ENCODE data around the gene LRP2. TPM values are rescaled to one million over a fixed set of nuclear protein-coding genes. Genes with fewer than 3 reads are reported as not detected.
"Not testable (repeated sequence)": the region's sequence is repeated elsewhere in the genome, so short reads cannot be mapped to it uniquely, and the experiment has no call there.

LRP2 gene
- total RNA-seq, 4 donors from 2014 or later, result 0.05 to 0.23 TPM; not detected in 2

DNA sequence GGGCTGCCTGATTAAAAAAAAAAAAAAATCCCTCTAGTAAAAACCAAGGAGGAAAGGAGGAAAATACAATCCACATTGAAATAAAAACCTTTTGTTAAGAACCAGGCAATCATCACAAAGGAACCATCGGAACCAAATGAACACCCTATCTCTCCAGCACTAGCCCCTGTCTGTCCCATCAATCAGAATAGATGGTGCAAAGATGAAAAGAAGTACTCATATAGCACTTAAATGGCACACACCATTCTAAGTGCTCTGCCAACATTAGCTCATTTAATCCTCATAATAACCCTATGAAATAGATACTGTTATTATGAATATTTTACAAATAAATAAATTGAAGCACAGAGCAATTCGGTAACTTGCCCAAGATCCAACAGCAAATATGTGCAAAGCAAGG lies 38.5 kb downstream of the LRP2 start:
- no peak overlapping the region for H3K4me3 ChIP-seq (ENCODE audit: low read depth, poor library complexity, severe bottlenecking)
- WGBS, 2 donors, result 72% methylated on average over 2 of the region's 2 CpGs
- TF ChIP-seq CTCF (IDR thresholded peaks at IDR 0.05), result no peak
- TF ChIP-seq POLR2A (IDR thresholded peaks at IDR 0.05), result no peak
- intact Hi-C loops (cut with DNase I; ENCODE audit: low total_unique reads), result no loop called here
- DNase-seq (ENCODE audit: low spot score in 2 of 2), result no peak

DNA sequence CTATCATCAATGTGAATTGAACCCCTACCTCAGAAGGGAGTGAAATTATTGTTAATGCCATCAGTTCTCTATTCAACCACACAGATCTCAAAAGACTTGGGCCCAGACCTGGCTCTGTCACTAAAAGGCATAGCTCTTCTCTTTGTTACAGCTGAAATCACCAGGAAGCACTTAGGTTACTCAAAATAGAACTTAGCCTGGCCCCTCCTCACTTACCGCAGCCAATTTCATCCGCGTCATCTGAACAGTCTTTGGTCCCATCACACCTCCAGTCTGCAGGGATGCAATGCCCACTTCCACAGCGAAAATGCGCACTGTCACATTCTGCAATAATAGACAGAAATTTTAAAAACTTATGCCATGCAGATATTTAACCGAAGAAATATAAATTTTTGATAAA lies 41.8 kb downstream of the LRP2 start:
- intact Hi-C loops (cut with DNase I; ENCODE audit: low total_unique reads), result no loop called here
- H3K4me3 ChIP-seq (ENCODE audit: low read depth, poor library complexity, severe bottlenecking), result no peak overlapping the region
- no peak for DNase-seq (ENCODE audit: low spot score in 2 of 2)
- TF ChIP-seq POLR2A (IDR thresholded peaks at IDR 0.05) (no peak), CTCF (IDR thresholded peaks at IDR 0.05) (no peak)
- 92 to 96% methylated on average over 6 of the region's 6 CpGs for WGBS, 2 donors

DNA sequence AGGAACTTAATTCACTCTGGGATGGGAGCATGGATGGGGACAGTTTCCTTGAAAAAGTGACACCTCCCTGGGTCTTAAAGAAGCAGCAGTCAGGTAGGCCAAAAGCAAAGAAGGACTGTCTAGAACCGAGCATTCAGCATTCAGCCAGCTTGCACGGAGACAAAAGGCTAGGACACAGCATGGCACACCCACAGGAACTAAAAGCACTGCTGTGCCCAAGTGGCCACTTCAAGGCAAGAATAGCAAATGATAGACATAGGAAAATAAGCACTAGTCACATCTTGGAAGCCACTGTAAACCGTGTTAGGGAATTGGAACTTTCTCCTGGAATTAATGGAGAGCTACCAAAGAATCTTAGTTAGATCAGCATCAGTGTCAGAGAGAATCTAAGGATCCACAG lies 47.0 kb downstream of the LRP2 start:
- no peak overlapping the region for H3K4me3 ChIP-seq (ENCODE audit: low read depth, poor library complexity, severe bottlenecking)
- 85 to 88% methylated on average over 3 of the region's 3 CpGs for WGBS, 2 donors
- DNase-seq (ENCODE audit: low spot score in 2 of 2), result no peak

DNA sequence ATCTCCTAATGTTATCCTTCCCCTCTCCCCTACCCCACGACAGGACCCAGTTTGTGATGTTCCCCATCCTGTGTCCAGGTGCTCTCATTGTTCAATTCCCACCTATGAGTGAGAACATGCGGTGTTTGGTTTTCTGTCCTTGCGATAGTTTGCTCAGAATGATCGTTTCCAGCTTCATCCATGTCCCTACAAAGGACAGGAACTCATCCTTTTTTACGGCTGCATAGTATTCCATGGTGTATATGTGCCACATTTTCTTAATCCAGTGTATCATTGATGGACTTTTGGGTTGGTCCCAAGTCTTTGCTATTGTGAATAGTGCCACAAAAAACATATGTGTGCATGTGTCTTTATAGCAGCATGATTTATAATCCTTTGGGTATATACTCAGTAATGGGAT lies 54.0 kb downstream of the LRP2 start:
- DNase-seq (ENCODE audit: low spot score in 2 of 2); intact Hi-C loops (cut with DNase I; ENCODE audit: low total_unique reads); H3K4me3 ChIP-seq (ENCODE audit: low read depth, poor library complexity, severe bottlenecking): not testable (repeated sequence)
- 89 to 91% methylated on average over 5 of the region's 5 CpGs for WGBS, 2 donors

More for the DNA sequence above, 47.0 kb downstream of the LRP2 start:
- intact Hi-C loops (cut with DNase I; ENCODE audit: low total_unique reads), result no loop called here
- TF ChIP-seq CTCF (IDR thresholded peaks at IDR 0.05) (no peak), POLR2A (IDR thresholded peaks at IDR 0.05) (no peak)

DNA sequence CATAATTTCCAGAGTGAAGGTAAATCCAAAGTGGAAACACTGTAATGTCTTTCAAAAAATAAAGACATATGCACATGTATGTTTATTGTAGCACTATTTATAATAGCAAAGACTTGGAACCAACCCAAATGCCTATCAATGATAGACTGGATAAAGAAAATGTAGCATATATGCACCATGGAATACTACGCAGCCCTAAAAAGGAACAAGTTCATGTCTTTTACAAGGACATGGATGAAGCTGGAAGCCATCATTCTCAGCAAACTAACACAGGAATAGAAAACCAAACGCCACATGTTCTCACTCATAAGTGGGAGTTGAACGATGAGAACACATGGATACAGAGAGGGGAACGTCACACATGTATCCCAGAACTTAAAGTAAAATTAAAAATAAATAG lies 57.6 kb downstream of the LRP2 start:
- H3K4me3 ChIP-seq (ENCODE audit: low read depth, poor library complexity, severe bottlenecking); intact Hi-C loops (cut with DNase I; ENCODE audit: low total_unique reads); DNase-seq (ENCODE audit: low spot score in 2 of 2): not testable (repeated sequence)
- WGBS, 2 donors, result 92 to 93% methylated on average over 4 of the region's 4 CpGs

GRCh38 chr2:169303579-169304305 lies 58.6 kb downstream of the LRP2 start:
- intact Hi-C loops (cut with DNase I; ENCODE audit: low total_unique reads), result no loop called here
- WGBS, 2 donors, result 23 to 32% methylated on average over 4 of the region's 4 CpGs
- H3K4me3 ChIP-seq (ENCODE audit: low read depth, poor library complexity, severe bottlenecking), result no peak overlapping the region
- DNase-seq (ENCODE audit: low spot score in 2 of 2), result no peak
- no peak for TF ChIP-seq POLR2A (IDR thresholded peaks at IDR 0.05)
- no peak for TF ChIP-seq CTCF (IDR thresholded peaks at IDR 0.05)

- no peak for DNase-seq (ENCODE audit: low spot score in 2 of 2)
- TF ChIP-seq POLR2A (IDR thresholded peaks at IDR 0.05) (no peak), CTCF (IDR thresholded peaks at IDR 0.05) (no peak)
- intact Hi-C loops (cut with DNase I; ENCODE audit: low total_unique reads), result no loop called here
- H3K4me3 ChIP-seq (ENCODE audit: low read depth, poor library complexity, severe bottlenecking), result no peak overlapping the region
- 58 to 72% methylated on average over 4 of the region's 4 CpGs for WGBS, 2 donors
Observed at GRCh38 chr2:169302364-169302763, 60.0 kb downstream of the LRP2 start.

Measured in lower leg skin (tissue), 4 donors.